T-helper 2 cell (primary cell): ENCODE data around the gene PPEF1.
"Not testable (repeated sequence)": the region's sequence is repeated elsewhere in the genome, so short reads cannot be mapped to it uniquely, and the experiment has no call there.

Experiments used
- DNase-seq, 5 experiments: peaks; one replicate each; pipeline versions ENCODE4 v3.0.0 to v3.0.0-alpha.2; 2012 to 2022

PPEF1 gene

GRCh38 chrX:18702362-18703195 lies 4.9 kb upstream of the PPEF1 start:
- no peak for DNase-seq

GRCh38 chrX:18709833-18710232 lies 2.4 kb downstream of the PPEF1 start:
- DNase-seq: no peak

DNA sequence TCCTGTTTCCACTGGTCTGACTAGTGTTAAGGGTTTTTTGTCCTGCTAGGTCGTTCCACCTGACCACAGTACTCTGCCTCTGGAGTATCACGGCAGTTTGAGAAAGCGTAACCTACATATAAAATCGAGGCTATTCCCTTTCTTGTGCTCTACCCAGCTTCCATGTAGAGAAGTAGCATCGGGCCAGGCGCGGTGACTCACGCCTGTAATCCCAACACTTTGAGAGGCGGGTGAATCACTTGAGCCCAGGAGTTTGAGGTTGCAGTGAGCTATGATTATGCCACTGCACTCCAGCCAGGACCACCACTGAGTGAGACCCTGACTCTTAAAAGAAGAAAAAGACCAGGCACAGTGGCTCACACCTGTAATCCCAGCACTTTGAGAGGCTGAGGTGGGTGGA lies 7.5 kb downstream of the PPEF1 start:
- no peak for DNase-seq

GRCh38 chrX:18719852-18720251 lies 12.4 kb downstream of the PPEF1 start:
- DNase-seq: no peak

GRCh38 chrX:18721683-18722499 lies 14.4 kb downstream of the PPEF1 start:
- DNase-seq: no peak

DNA sequence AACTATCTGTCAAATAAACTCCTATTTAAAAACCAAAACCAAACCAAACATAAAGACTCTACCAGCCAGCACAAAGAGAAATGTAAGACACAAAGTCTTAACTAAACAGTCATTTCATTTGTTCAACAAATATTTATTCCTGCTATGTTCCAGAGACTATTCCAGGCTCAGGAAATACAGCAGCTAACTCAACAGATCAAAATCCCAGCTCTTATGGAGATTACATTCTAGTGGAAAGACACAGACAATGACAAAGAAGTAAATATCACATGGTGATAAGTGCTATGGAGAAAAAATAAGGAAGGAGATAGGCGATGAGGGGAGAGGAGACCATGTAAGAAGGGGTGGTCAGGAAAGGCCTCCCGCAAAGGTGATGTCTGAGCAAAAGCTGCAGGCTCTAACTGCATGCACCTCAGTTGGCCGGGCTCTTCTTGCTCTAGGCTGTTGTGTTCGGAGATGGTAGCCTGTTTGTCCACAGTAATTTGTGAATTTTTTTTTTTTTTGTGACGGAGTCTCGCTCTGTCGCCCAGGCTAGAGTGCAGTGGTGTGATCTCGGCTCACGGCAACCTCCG lies 15.1 kb downstream of the PPEF1 start:
- DNase-seq: no peak

GRCh38 chrX:18725310-18725943 lies 18.0 kb downstream of the PPEF1 start:
- DNase-seq: no peak

DNA sequence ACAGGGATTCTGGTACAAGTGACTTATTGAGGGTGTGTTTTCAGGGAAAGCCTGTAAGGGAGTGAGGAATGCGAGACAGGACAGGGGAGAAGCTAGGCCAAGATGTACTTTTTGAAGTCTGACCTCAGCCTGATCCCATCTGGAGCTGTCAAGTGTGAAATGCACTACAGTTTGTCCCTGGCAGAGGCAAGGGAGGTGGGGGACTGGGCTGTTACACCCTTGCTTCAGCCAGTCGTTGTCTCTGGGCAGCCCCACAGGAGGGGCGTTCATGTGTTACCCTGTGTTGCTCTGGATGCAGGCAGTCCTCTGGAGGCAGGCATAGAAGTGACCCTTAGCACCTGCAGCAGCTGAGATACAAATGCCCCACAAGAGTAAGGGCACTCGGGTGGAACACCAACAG lies 25.8 kb downstream of the PPEF1 start:
- DNase-seq: no peak

- DNase-seq: not testable (repeated sequence)
Observed at GRCh38 chrX:18739609-18740008, 32.2 kb downstream of the PPEF1 start.

DNA sequence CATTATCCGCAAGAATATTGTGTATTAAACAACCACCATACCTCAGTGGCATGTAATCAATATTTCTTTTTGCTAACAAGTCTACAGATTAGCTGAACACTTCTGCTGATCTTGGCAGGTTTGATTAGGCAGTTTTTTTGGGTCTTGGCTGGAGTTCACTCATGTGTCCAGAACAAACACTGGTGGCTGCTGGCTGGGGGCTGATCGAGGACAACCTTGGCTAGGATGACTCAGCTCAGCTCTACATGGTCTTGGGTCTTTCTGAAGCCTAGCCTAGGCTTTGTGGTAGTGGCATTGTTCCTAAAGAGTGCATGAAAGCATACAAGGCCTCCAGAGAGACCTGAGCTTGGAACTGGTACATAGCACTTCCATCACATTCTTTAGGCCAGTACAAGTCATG lies 41.1 kb downstream of the PPEF1 start:
- DNase-seq: no peak

DNA sequence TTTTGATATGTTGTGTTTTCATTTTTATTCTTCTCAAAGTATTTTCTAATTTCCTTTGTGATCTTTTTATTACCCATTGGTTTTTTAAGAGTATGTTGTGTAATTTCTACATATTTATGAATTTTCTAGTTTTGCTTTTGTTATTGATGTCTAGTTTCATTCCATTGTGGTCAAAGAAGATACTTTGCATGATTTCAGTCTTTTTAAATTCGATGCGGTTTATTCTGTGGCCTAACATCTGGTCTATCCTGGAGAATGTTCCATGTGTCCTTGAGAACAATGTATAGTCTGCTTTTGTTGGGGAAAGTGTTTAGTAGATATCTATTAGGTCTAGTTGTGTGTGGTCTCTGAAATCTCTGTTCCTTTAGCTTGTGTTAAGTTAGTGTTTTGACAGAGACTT lies 46.2 kb downstream of the PPEF1 start:
- no peak for DNase-seq

- no peak for DNase-seq
Observed at GRCh38 chrX:18755651-18756050, 48.2 kb downstream of the PPEF1 start.

- DNase-seq: no peak
Observed at GRCh38 chrX:18757956-18758932, 50.8 kb downstream of the PPEF1 start.

- no peak for DNase-seq
Observed at GRCh38 chrX:18761750-18762149, 54.3 kb downstream of the PPEF1 start.

GRCh38 chrX:18763106-18763505 lies 55.7 kb downstream of the PPEF1 start:
- not testable (repeated sequence) for DNase-seq

DNA sequence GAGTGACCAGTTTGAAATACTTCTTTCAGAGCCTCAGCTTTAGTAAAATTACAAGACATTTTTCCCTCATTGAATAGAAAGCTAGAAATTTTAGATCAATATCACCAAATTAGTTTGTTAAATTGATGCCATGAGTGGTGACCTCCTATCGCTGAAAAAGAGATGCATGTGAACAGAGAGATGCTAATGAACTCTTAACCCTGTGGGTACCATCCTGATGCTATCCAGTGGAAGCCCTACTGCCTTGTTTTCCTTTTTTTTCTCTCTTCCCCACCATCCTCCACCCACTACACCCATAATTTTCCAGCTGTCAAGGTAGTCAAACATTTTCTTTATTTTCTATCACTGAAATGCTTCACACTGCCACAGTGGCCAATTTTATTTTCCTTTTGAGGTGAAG lies 61.9 kb downstream of the PPEF1 start:
- no peak for DNase-seq

GRCh38 chrX:18769812-18770573 lies 62.5 kb downstream of the PPEF1 start:
- DNase-seq: no peak

DNA sequence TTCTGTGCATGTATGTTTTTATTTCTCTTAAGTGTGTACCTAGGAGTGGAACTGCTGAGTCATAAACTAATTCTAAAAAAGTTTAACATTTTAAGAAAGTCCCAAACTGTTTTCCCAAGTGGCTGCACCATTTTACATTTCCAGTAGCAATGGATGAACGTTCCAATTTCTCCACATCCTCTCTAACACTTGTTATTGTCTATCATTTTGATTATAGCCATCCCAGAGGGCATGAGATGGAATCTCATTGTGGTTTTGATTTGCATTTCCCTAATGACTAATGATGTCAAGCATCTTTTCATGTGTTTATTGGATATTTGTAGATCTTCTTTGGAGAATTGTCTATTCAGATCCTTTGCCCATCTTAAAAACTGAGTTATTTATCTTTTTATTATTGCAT lies 82.5 kb downstream of the PPEF1 start:
- no peak for DNase-seq

GRCh38 chrX:18792828-18793227 lies 85.4 kb downstream of the PPEF1 start:
- DNase-seq: no peak

- no peak for DNase-seq
Observed at GRCh38 chrX:18793601-18794089, 86.2 kb downstream of the PPEF1 start.

DNA sequence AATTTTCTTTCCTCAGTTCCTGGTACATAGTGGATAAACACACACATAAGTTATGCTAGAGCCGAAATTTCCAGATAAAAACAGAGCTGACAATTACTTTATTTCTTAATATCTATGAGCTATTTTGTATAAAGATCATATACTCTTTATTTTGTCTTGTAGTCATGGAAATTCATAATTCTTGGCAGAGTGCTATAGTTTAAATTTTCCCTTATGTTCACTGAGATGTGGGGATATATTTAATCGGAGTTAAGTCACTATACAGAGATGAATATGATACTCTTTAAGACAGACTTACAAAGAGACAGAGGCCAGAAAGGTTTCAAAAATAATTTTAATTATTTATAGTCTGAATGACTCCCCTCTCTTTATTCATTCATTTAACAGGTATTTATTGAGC lies 89.7 kb downstream of the PPEF1 start:
- no peak for DNase-seq
